ENCODE data around the gene TXLNG. TPM values are rescaled to one million over a fixed set of nuclear protein-coding genes. Genes with fewer than 3 reads are reported as not detected.

TXLNG gene
- total RNA-seq, 3 donors from 2014 or later = 8.5 to 13.2 (median 8.9) TPM

DNA sequence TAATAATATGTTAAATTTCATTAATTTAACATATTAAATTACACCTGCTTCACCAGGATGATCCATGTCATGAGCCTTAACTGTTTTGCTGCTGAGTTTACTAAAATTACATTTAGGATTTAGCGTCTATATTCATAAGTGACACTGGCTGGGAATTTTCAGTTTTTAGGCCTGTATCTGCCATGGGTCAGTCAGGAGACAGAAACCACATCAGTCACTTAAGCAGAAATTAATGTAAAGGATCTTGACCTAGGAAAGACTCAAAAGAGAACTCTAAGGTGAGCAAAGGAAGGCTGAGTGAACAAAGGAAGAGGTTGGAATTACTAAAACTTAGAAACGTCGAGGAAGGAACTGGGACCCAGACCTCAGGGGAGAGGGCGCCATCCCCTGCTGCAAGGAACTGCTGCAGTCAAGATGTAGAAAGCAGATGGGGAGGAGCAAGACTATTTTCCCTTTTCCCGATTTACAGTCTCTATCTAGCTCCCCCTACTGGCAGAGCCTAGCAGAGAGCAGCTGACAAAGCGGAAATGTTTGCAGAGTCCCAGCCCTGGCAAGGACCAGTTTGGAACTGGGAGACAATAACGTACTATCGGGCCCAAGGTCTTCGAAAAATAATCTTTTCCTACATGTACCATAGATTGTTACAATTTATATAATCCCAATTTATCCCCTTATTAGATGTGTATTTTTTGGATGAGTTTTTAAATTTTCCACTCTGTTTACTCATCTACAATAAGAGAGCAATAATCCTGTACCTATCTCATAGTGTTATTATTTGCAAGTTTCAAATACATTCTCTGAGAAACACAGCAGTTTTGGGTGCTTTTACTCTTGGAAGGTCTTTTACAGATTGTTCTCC is 106.5 kb downstream of the TXLNG start:
- Histone ChIP-seq H3K9me3 (no peaks in the 10 kb centered on the region), H3K4me1 (ENCODE audit: low read depth) (no peaks in the 10 kb centered on the region), H3K4me3 (no peak overlapping the region), H3K36me3 (ENCODE audit: low read depth) (no peaks in the 10 kb centered on the region)
- intact Hi-C loops (cut with DNase I, micrococcal nuclease) = no loop called here
- TF ChIP-seq, protein P1, sequence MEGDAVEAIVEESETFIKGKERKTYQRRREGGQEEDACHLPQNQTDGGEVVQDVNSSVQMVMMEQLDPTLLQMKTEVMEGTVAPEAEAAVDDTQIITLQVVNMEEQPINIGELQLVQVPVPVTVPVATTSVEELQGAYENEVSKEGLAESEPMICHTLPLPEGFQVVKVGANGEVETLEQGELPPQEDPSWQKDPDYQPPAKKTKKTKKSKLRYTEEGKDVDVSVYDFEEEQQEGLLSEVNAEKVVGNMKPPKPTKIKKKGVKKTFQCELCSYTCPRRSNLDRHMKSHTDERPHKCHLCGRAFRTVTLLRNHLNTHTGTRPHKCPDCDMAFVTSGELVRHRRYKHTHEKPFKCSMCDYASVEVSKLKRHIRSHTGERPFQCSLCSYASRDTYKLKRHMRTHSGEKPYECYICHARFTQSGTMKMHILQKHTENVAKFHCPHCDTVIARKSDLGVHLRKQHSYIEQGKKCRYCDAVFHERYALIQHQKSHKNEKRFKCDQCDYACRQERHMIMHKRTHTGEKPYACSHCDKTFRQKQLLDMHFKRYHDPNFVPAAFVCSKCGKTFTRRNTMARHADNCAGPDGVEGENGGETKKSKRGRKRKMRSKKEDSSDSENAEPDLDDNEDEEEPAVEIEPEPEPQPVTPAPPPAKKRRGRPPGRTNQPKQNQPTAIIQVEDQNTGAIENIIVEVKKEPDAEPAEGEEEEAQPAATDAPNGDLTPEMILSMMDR (IDR thresholded peaks at IDR 0.05) = peak; percentile 62
- ATAC-seq = peak; percentile 98
- DNase-seq = peak in 2 of 3 donors; percentile 49 to 87

Other genes starting within 250 kb of the TXLNG start
- not detected for gene S100G, start 136.3 kb upstream of the TXLNG start, total RNA-seq
- gene CTPS2, start 73.8 kb upstream of the TXLNG start, total RNA-seq = 10 to 100 TPM; 15.0 to 19.0 (median 16.0) TPM
- 10 to 100 TPM; 35.0 to 53.4 (median 46.9) TPM for gene SYAP1, start 66.9 kb upstream of the TXLNG start, total RNA-seq
- gene RBBP7, start 83.9 kb downstream of the TXLNG start, total RNA-seq = 10 to 100 TPM; 72.7 to 94.6 (median 92.0) TPM
- gene REPS2, start 160.2 kb downstream of the TXLNG start, total RNA-seq = 10 to 100 TPM; 12.7 to 19.6 (median 17.2) TPM

Data from mucosa of descending colon (tissue), 3 donors.